Glutamatergic neuron (in vitro differentiated cells): ENCODE measurements around the gene GTPBP6. TPM values are rescaled to one million over a fixed set of nuclear protein-coding genes. Genes with fewer than 3 reads are reported as not detected.

Experiments
- DNase-seq: peaks from one replicate; pipeline ENCODE4 v3.0.0; 2022
- H3K27ac Mint-ChIP-seq: one replicate; pipeline ENCODE4 v1.8.0; 2020; ENCODE audit warnings: mild to moderate bottlenecking, mixed read lengths, inconsistent platforms; ENCODE audit not compliant: unreplicated experiment
- H3K27me3 Mint-ChIP-seq: one replicate; pipeline ENCODE4 v1.8.0; 2020; ENCODE audit warnings: mild to moderate bottlenecking, moderate library complexity, mixed read lengths, inconsistent platforms; ENCODE audit not compliant: unreplicated experiment
- H3K36me3 Mint-ChIP-seq: one replicate; pipeline ENCODE4 v1.8.0; 2020; ENCODE audit warnings: mild to moderate bottlenecking, mixed read lengths, inconsistent platforms; ENCODE audit not compliant: unreplicated experiment
- H3K4me1 Mint-ChIP-seq: one replicate; pipeline ENCODE4 v1.8.0; 2020; ENCODE audit warnings: mild to moderate bottlenecking, low read depth, mixed read lengths, inconsistent platforms; ENCODE audit not compliant: unreplicated experiment
- H3K4me3 Mint-ChIP-seq: one replicate; pipeline ENCODE4 v1.8.0; 2020; ENCODE audit warnings: mild to moderate bottlenecking, mixed read lengths, inconsistent platforms; ENCODE audit not compliant: unreplicated experiment
- H3K9me3 Mint-ChIP-seq: one replicate; pipeline ENCODE4 v1.8.0; 2020; ENCODE audit warnings: mild to moderate bottlenecking, moderate library complexity, mixed read lengths, inconsistent platforms; ENCODE audit not compliant: unreplicated experiment
- total RNA-seq: library from RNA; stranded (reverse); fragmentation: NEBNext Ultra II Directional; extraction: Animal tissue kit (Norgen Biotek cat#: 25700); gene quantifications from one replicate; pipeline ENCODE4 v1.2.1, GENCODE V29; 2021; ENCODE audit not compliant: unreplicated experiment
- TF ChIP-seq, protein P1 (sequence below): fragments of 200-600 bp; sonication (generic); IDR thresholded peaks from one replicate; pipeline ENCODE4 v1.5.0; 2021; ENCODE audit not compliant: partially characterized antibody, unreplicated experiment

Gene GTPBP6
- total RNA-seq, 1 donor from 2014 or later, result 52.3 TPM

DNA sequence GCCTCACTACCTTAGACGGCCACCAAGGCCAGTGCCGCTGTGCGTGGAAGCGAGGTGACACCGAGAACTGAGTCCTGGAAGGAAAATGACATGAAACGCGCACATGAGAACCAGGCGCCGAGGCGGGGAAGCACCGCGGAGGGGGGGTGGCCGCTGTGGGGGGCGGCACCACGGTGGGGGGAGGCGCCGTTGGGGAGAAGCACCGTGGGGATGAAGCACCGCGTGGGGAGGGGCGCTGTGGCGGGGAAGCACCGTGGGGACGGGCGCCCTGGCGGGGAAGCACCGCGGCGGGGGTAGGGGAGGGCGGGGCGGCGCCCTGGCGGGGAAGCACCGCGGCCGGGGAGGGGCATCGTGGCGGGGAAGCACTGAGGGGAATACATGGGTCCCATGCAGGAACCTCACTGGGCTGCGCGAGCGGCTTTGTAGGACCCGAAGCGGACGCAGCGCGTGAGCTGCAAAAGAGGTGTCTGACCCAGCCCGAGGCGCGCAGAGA, 40.1 kb upstream of the GTPBP6 start:
- TF ChIP-seq, protein P1, sequence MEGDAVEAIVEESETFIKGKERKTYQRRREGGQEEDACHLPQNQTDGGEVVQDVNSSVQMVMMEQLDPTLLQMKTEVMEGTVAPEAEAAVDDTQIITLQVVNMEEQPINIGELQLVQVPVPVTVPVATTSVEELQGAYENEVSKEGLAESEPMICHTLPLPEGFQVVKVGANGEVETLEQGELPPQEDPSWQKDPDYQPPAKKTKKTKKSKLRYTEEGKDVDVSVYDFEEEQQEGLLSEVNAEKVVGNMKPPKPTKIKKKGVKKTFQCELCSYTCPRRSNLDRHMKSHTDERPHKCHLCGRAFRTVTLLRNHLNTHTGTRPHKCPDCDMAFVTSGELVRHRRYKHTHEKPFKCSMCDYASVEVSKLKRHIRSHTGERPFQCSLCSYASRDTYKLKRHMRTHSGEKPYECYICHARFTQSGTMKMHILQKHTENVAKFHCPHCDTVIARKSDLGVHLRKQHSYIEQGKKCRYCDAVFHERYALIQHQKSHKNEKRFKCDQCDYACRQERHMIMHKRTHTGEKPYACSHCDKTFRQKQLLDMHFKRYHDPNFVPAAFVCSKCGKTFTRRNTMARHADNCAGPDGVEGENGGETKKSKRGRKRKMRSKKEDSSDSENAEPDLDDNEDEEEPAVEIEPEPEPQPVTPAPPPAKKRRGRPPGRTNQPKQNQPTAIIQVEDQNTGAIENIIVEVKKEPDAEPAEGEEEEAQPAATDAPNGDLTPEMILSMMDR, result no peak
- Mint-ChIP-seq H3K4me1 (no peaks in the 10 kb centered on the region), H3K36me3 (peaks cover 25% of the 10 kb centered on the region), H3K9me3 (peaks cover 18% of the 10 kb centered on the region), H3K27ac (no peak overlapping the region), H3K27me3 (peaks cover 13% of the 10 kb centered on the region), H3K4me3 (no peak overlapping the region)
- peak; percentile 23 for DNase-seq

DNA sequence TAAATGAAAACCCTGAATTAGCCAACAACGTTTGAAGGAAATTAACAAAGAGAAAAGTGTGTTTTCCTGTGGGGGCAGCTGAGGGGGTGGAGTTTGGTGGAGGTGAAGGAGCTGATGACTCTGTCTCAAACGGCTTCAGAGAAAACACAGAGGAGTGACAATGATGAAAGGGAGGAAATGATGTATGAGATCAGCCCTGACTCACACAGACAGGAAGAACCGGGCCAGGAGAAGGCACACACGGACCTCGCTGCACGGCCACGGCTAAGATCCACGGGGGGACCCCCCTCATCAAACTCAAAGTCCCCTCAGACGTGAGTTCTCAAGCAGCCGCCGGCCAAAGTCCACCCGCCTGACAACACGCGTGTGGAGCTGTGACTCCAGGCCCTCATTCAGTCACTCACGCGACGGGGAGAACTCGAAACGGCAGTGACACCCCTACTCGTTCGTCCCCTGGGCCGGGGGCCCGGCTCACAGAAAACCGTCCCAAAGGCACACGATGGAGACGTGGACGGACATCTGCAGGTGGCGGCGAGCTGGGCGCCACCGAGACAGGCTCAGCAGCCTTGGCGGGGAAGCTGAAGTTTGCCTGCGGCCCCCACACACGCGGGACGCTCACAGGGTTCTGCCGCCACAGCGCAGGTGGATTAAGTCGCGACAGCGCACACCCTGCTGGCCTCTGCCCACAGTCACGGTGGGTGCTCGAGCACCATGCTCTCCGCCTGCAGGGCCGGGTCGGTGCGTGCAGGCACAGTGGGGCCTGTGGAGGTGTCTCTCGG, 39.3 kb upstream of the GTPBP6 start:
- TF ChIP-seq, protein P1, result no peak
- Mint-ChIP-seq H3K4me3 (no peak overlapping the region), H3K9me3 (peaks cover 15% of the 10 kb centered on the region), H3K27me3 (peaks cover 5% of the 10 kb centered on the region), H3K27ac (no peak overlapping the region), H3K36me3 (peaks cover 17% of the 10 kb centered on the region), H3K4me1 (no peaks in the 10 kb centered on the region)
- DNase-seq, result no peak

DNA sequence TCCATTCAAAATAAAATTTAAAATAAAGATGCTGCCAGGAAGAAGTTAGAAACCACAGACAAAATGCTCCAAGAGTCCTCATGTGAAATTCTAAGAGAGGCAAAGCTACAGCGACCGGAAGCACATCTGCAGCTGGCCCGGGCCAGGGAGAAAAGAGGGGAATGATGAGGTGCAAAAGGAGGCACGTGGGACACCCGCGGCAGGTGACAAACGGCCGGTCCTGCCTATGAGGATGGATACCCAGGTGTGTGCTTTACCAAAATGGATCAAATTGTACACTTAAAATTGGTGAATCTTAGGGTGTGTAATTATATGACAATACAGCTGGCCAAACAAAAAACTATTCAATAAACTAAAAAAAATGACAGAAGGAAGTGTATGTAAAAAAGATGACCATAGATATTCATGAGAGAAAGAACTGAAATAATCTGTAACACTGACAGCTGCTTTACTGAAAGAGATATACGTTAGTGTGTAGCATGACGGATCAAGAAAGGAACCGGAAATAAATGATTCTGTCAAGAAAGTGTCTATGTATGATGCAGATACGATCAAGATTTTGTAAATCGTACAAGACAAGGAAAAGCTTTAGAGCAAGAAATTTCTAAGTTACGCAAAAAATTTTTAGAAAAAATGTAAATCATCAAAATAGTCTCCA, 38.6 kb upstream of the GTPBP6 start:
- H3K9me3 Mint-ChIP-seq, result peaks cover 13% of the 10 kb centered on the region
- TF ChIP-seq, protein P1, result no peak

DNA sequence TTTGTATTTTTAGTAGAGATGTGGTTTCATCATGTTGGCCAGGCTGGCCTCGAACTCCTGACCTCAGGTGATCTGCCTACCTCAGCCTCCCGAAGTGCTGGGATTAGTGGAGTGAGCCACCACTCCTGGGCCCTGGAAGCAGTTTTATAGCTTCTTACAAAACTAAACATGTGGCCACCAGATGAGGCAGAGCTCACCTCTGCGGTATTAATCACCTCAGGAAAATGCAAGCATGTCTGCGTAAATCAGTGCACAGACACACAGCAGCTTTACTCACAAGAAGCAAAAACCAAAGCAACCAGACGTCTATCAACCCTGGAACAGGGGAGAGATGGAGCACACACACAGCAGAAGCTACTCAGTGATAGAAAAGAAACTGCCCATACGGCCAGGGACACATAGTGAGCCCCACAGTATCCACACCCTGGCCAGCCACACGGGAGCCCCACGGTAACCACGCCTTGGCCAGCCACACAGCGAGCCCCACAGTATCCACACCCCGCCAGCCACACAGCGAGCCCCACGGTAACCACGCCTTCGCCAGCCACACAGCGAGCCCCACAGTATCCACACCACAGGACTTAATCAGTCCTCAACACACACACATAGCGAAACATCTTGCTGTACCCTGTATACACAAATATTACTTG, 37.9 kb upstream of the GTPBP6 start:
- Mint-ChIP-seq H3K36me3 (peaks cover 10% of the 10 kb centered on the region), H3K27me3 (no peaks in the 10 kb centered on the region), H3K4me3 (no peak overlapping the region), H3K4me1 (no peaks in the 10 kb centered on the region), H3K9me3 (peaks cover 11% of the 10 kb centered on the region), H3K27ac (no peak overlapping the region)
- TF ChIP-seq, protein P1, result no peak
- no peak for DNase-seq

More for the DNA sequence above, 38.6 kb upstream of the GTPBP6 start:
- DNase-seq, result no peak
- no peaks in the 10 kb centered on the region for H3K4me1 Mint-ChIP-seq
- H3K27ac Mint-ChIP-seq, result no peak overlapping the region
- H3K36me3 Mint-ChIP-seq, result peaks cover 14% of the 10 kb centered on the region
- no peak overlapping the region for H3K4me3 Mint-ChIP-seq
- peaks cover 2% of the 10 kb centered on the region for H3K27me3 Mint-ChIP-seq
